GM18498 (cell line): ENCODE measurements around the gene P2RX1.

Source experiments
- ATAC-seq: cut with Tn5 transposase; IDR thresholded peaks from one replicate; pipeline ENCODE4 v1.9.1; 2021; ENCODE audit warnings: mild to moderate bottlenecking, moderate library complexity; ENCODE audit not compliant: unreplicated experiment

Gene P2RX1

GRCh38 chr17:3889325-3890012 is 26.8 kb downstream of the P2RX1 start:
- ATAC-seq = no peak

DNA sequence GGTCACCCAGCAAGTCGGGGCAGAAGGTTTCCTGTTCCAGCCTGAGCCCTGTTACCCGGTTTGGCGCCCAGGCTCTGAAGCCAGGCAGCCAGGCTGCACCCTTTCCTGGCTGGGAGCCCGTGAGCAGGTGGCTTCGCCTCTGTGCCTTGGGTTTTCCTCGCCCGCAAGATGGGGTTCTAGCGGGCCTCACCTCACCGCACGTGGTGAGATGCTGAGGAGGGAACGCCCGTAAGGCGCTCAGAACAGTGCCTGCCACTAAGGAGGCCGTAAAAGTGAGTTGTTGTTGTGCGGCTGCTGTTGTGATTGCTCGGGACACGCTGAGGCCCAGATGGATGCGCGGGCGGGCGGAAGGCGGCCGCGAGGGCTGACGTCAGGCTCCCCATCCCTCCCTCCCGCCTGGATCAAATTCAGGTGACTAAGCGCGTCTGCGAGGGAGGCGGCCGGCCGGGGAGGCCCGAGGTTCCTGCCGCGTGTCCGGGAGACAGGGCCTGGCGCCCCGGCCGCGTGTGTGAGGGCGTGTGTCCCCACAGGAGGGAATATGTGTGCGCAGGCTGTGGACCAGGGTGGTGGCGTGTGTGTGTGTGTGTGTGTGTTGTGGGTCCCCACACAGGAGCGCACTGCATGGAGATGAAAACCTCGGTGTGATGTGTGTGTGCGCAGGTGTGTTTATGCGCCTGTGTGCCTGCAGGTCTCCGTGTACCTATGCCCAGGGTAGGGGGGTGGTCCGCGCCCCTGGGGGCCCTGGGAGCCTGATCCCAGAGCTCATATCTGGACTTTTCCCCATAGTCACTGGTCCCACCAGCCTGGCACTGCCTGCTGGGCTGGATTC is 27.7 kb downstream of the P2RX1 start:
- ATAC-seq = no peak

DNA sequence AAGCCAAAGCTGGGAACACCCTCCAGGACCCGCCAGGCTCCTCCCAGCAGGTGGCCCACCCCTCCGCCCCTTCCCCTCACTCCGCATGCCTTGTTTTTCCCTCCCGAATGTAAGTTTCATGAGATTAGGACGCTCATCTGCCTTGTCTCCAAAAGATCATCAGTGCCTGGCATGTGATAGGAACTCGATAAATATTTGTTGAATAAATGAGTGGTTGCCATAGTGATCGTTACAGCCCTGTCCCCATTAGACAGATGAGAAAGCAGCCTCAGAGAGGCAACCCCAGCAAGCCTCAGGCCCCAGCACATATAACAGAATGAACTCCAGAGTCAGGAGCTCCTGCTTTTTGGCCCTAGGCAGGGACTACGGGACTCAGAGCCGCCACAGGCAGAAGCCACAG is 28.5 kb downstream of the P2RX1 start:
- ATAC-seq = no peak

DNA sequence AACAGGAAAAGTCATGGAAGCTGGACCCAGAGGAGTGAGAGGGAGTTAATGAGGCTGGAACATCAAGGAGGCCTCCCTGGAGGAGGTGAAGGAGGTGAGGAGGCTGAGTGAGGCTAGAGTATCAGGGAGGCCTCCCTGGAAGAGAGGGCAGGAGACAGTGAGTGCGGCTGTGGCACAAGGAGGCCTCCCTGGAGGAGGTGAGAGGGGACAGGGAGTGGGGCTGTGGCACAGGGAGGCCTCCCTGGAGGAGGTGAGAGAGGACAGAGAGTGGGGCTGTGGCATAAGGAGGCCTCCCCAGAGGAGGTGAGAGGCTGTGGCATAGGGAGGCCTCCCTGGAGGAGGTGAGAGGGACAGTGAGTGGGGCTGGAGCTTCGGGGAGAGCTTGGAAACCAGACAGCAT is 28.9 kb downstream of the P2RX1 start:
- ATAC-seq = no peak

DNA sequence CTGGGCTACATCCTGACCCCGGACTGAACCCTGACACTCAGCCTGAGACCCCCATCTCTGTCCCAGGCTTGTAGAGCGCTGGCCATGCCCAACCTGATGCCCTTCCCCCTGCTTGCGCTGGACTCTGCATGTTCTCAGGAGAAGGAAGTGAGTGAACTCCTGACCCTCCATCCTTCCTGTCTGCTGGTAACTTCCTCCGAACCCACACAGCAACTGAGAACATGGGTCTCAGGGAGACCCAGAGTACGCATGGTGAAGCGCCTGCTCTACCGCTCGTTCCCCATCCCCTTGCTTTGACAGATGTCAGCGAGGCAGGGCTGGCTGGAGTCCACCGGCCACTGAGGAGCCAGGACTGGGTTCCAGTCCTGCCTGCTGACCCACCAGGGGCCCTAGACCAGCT is 29.5 kb downstream of the P2RX1 start:
- ATAC-seq = no peak

DNA sequence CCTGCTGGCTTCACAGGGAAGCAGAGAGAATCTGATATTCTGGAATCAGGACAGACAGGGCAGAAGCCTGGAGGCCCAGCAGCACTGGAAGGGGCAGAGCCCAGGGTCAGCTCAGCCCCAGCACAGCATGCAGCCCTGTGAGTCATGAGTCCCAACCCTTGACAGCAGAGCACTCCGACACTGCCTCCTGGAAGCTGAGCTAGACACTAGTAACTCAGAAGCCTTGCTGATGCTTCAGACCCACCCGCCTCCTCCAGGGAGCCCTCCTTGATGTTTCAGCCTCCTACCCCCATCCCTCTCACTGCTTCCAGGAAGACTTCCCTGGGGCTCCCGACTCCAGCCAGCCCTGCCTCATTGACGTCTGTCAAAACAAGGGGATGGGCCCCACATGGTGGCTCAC is 30.3 kb downstream of the P2RX1 start:
- no peak for ATAC-seq

GRCh38 chr17:3885271-3885670 is 31.0 kb downstream of the P2RX1 start:
- ATAC-seq = no peak

- no peak for ATAC-seq
These were observed 32.1 kb downstream of the P2RX1 start for GRCh38 chr17:3884188-3884587.

- ATAC-seq = no peak
These were observed 34.0 kb downstream of the P2RX1 start for GRCh38 chr17:3882276-3882675.

- no peak for ATAC-seq
These were observed 35.3 kb downstream of the P2RX1 start for GRCh38 chr17:3880983-3881382.

DNA sequence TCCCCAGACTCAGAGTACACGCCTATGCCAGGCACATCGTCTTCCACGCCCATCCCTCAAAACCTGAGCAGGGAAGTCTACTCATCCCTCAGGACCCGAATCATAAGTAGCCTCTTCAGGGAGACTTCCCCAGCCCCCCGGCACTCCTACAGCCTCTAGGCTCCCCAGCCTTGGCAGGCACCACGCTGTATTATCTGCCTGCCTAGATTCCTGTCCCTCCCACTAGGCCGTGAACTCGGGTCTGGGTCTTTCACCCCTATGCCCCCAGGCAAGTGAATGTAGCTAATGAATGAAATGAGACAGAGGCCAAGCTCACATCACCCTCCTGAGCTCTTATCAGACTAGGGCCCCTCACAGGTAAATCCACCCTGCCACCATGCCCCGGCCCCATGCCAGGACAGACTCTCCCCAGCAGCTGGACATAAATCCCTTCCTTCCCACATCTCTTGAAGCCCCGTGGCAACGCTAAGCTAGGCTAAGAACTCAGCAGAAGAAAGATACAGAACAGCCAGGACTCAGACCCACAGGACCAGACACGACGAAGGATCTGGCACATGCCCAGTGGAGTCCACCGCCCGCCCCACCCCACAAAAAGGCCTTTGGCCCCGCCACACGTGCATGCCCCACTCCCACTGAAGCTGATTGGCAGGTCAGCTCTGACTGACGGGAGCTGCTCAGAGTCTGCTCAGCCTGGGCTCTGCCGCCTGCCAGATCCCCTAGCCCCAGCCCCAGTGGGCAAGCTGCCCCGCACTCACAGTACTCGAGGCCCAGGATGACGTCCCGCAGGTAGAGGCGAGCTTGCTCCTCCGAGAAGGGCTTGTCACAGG is 36.5 kb downstream of the P2RX1 start:
- ATAC-seq = no peak

DNA sequence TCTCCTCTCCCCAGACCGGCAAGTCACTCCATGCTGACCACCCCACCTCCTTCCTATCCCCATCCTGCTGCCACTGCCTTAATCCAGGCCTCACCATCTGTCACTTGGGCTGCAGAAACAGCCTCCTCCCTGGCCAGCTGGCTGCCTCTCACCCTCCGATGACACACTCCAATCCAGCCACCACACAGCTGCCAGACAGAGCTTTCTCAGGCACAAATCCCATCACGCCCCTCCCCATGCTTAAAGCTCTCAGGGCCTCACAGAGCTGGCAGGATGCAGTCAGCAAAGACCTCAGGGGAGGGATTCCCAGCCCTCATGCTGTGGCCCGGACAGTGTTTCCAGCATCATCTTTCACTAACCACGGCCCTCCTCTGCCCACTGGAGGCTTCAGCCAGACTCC is 37.1 kb downstream of the P2RX1 start:
- ATAC-seq = no peak

DNA sequence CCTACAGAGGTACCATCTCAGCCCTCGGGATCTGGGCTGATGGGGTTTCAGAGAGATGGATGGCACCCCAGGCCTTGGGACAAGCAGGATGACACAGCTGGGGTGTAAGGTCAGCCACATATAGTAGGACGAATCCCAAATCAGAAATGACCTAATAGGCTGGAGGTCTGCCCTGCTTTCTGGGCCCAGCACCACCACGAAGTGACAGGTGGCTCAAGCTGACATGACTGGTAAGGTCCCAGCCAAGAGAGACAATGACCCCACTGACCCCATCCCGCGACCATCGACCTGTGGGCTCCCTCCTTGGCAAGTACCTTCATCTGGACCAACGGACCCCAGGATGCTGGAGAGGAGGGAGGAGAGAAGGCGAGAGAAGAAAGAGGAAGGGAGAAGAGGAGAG is 39.0 kb downstream of the P2RX1 start:
- ATAC-seq = no peak

- no peak for ATAC-seq
These were observed 40.9 kb downstream of the P2RX1 start for GRCh38 chr17:3875317-3875716.

GRCh38 chr17:3873862-3874261 is 42.4 kb downstream of the P2RX1 start:
- ATAC-seq = no peak

- no peak for ATAC-seq
These were observed 45.4 kb downstream of the P2RX1 start for GRCh38 chr17:3870871-3871306.

DNA sequence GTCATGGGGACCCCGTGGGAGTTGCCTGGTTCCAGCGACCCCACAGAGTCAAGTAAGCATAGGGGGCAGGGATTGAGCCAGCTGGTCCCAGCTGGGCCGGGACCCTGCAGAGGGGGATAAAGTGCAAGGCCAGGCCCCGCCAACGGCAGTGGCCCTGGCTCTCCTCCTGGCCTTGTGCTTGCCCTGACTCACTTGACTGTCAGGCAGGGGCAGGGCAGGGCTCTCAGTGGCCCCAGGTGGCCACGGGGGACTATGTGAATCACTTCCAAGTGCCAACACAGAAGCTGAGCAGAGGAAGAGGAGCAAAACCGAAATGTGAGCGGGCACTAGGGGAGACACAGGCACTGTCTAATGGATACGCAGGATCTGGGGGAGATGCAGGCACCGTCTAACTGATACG is 48.7 kb downstream of the P2RX1 start:
- no peak for ATAC-seq

GRCh38 chr17:3867106-3867505 is 49.2 kb downstream of the P2RX1 start:
- no peak for ATAC-seq

DNA sequence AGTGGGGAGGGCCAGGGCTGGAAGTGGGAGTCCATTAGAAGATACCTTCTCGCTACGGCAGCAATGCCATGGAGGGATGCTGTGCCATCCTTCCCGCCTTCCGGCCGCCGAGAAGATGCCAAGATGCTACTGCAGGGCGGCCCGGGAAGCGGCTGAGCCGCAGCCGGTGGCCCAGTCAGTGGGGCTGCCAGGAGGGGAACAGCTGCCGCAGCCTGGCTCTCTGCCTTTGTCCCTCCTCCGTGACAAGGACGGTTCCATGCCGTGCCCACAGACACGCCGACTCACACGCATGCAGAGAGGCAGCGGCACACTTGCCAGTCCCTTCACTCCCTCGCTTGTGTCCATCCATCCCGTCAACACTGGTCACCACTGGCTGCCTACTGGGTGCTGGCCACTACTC is 50.0 kb downstream of the P2RX1 start:
- no peak for ATAC-seq

- ATAC-seq = no peak
These were observed 51.1 kb downstream of the P2RX1 start for GRCh38 chr17:3865176-3865575.

DNA sequence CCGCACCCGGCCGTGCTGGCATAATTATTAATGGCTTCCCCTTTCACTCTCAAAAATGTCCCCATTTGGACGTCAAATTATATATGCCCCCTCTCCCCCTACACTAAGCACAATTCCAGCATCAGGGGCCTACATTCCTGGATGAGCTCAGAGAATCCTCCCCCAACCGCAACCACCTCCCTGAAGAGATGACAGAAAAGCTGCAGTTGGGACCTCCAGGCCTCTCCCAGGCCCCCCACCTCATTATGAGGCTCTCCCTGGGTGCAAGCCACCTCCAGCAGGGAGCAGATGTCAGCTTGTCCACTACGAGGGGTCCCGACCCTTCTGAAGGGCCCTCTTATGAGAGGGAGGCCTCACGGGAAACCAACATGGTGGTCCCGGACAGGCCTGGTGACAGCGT is 51.7 kb downstream of the P2RX1 start:
- no peak for ATAC-seq
